Loucy (cell line): Measurements from ENCODE around the gene FAM107B.

Source experiments
- H2AFZ ChIP-seq: fragments of 200-600 bp; sonication (generic); 2 replicates; pipeline ENCODE4 v1.6.0; 2016; ENCODE audit warnings: antibody characterized with exemption, mild to moderate bottlenecking, low read length, moderate library complexity
- H3F3A ChIP-seq: fragments of 200-600 bp; 2 replicates; pipeline ENCODE4 v1.6.0; 2016; ENCODE audit warnings: antibody characterized with exemption, low read depth, mild to moderate bottlenecking
- H3K27me3 ChIP-seq: fragments of 200-600 bp; sonication (generic); 2 replicates; pipeline ENCODE4 v1.6.1; 2014; ENCODE audit warnings: low read length, mild to moderate bottlenecking; ENCODE audit not compliant: insufficient read depth, poor library complexity, severe bottlenecking
- H3K36me3 ChIP-seq: fragments of 200-600 bp; sonication (generic); 2 replicates; pipeline ENCODE4 v1.6.1; 2016; ENCODE audit warnings: low read length; ENCODE audit not compliant: insufficient read depth
- H3K4me1 ChIP-seq: fragments of 200-600 bp; sonication (generic); 2 replicates; pipeline ENCODE4 v1.5.1; 2014; ENCODE audit warnings: low read length, mild to moderate bottlenecking; ENCODE audit not compliant: insufficient read depth, poor library complexity, severe bottlenecking
- H3K4me2 ChIP-seq: fragments of 200-600 bp; sonication (generic); 2 replicates; pipeline ENCODE4 v1.6.0; 2014; ENCODE audit warnings: antibody characterized with exemption, low read length, low read depth, mild to moderate bottlenecking; ENCODE audit not compliant: poor library complexity, severe bottlenecking
- H3K4me3 ChIP-seq: fragments of 200-600 bp; sonication (generic); 2 replicates; pipeline ENCODE4 v1.5.1; 2014; ENCODE audit warnings: low read length, mild to moderate bottlenecking, mixed read lengths; ENCODE audit not compliant: poor library complexity, severe bottlenecking
- H3K79me2 ChIP-seq: fragments of 200-600 bp; sonication (generic); 2 replicates; pipeline ENCODE4 v1.6.1; 2014; ENCODE audit warnings: low read length; ENCODE audit not compliant: insufficient read depth
- H3K9ac ChIP-seq: fragments of 200-600 bp; sonication (generic); 2 replicates; pipeline ENCODE4 v1.6.0; 2014; ENCODE audit warnings: mild to moderate bottlenecking, low read depth, low read length, moderate library complexity; ENCODE audit not compliant: poor library complexity, severe bottlenecking
- H3K9me2 ChIP-seq: fragments of 200-600 bp; sonication (generic); replicated peaks from 2 replicates; pipeline ENCODE4 v1.6.1; 2016; ENCODE audit warnings: low read depth, low read length, mixed read lengths
- H3K9me3 ChIP-seq: fragments of 200-600 bp; sonication (generic); 2 replicates; pipeline ENCODE4 v1.6.1; 2014; ENCODE audit warnings: mild to moderate bottlenecking, antibody characterized with exemption, low read length, low read depth; ENCODE audit not compliant: insufficient read depth
- H4K20me1 ChIP-seq: fragments of 200-600 bp; sonication (generic); 2 replicates; pipeline ENCODE4 v1.6.0; 2014; ENCODE audit warnings: antibody characterized with exemption, low read length, mild to moderate bottlenecking; ENCODE audit not compliant: insufficient read depth, poor library complexity, severe bottlenecking
- EZH2phosphoT487 ChIP-seq: fragments of 200-600 bp; IDR thresholded peaks from 2 replicates; pipeline ENCODE4 v1.6.1; 2018; ENCODE audit warnings: antibody characterized with exemption, mild to moderate bottlenecking, moderate library complexity, borderline replicate concordance
- TF ChIP-seq, protein P1 (sequence below): fragments of 200-600 bp; sonication (generic); conservative IDR thresholded peaks from 2 replicates; pipeline ENCODE4 v1.5.1; 2014; ENCODE audit warnings: mild to moderate bottlenecking, antibody characterized with exemption, low read length

FAM107B gene

DNA sequence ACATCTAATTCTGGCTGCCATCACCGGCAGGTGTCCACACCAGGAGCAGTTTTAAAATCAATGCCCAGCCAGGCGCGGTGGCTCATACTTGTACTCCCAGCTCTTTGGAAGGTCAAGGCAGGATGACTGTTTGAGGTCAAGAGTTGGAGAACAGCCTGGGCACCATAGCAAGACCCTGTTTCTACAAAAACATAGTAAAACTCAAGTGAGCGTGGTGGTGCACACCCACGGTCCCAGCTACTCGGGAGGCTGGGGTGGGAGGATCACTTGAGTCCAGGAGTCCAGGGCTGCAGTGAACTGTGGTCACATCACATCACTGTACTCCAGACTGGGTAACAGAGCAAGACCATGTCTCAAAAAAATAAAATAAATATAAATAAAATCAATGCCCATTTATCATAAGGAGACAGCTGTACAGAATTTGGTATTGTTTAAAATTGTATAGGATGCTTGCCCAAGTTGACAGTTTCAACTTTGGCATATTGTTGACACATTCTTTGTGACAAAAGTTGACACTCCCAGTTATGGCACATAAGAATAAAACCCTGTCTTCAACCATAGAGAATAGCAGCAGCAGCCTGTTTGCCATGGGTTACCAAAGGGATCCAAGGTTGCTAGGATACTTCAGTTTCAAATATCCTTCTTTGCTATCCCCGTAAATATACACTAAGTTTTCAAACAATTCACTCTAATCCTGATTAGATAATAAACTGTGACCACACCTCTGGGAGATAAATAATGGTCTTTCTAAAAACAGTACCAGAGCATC lies 193.0 kb downstream of the FAM107B start:
- Histone ChIP-seq H3K4me2 (no peak overlapping the region), H3F3A (no peaks in the 10 kb centered on the region), H3K79me2 (peaks cover 73% of the 10 kb centered on the region), H3K36me3 (peaks cover 5% of the 10 kb centered on the region; the same call in 1 of the 2 replicates), H3K9me2 (no peaks in the 10 kb centered on the region), H2AFZ (no peak overlapping the region), H3K9ac (no peak overlapping the region), H3K4me3 (no peak overlapping the region), H3K27me3 (no peaks in the 10 kb centered on the region), H4K20me1 (no peaks in the 10 kb centered on the region), H3K4me1 (peaks cover 21% of the 10 kb centered on the region), H3K9me3 (no peaks in the 10 kb centered on the region)
- no peak for TF ChIP-seq EZH2phosphoT487
- TF ChIP-seq, protein P1, sequence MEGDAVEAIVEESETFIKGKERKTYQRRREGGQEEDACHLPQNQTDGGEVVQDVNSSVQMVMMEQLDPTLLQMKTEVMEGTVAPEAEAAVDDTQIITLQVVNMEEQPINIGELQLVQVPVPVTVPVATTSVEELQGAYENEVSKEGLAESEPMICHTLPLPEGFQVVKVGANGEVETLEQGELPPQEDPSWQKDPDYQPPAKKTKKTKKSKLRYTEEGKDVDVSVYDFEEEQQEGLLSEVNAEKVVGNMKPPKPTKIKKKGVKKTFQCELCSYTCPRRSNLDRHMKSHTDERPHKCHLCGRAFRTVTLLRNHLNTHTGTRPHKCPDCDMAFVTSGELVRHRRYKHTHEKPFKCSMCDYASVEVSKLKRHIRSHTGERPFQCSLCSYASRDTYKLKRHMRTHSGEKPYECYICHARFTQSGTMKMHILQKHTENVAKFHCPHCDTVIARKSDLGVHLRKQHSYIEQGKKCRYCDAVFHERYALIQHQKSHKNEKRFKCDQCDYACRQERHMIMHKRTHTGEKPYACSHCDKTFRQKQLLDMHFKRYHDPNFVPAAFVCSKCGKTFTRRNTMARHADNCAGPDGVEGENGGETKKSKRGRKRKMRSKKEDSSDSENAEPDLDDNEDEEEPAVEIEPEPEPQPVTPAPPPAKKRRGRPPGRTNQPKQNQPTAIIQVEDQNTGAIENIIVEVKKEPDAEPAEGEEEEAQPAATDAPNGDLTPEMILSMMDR = no peak

DNA sequence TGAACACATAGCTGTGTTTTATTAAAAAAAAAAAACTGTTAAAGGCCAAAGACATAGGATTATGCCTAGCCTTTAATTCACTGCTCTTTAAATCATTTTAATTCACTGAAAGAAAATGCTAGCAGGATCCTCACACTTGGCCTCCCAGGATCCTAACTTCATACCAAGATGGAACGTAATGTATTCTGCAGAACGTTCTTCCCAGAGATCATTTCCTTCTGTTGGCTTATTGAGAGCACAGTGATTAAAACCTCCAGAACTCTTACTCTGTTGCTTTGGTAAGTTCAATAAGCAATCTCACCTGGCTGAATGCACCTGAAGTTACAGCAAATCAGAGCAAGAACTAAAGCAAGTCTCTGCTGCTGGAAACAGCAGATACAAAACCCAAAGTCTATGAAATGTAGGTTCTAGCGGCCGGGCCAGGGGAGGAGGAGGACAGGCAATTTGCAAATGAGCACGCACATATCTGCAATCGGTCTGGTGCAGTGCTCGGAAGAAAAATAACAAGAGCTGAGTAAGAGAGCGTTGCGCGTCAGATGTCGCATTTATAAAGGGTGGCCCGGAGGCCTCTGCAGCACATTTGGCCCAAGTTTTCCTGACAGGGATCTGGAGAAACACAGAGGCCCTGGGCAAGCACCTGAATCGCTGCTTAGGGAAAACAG lies 193.9 kb downstream of the FAM107B start:
- no peaks in the 10 kb centered on the region for H4K20me1 ChIP-seq

DNA sequence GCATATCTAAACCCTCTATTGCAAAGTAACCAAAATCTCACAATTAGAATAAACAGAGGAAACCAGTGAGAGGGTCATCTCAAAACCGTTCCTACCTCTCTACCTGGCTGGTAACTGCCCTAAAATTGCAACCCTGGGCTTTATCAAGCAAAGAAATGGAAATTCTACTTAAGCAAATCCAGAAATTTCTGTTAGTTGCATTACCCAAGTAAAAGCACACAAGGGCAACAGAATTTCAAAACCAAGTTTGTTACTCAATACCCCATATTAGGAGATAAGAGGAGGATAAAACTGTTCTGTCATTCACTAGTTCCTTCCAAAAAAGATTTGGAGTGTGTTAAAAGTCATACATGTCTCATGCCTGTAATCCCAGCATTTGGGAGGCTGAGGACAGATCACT lies 195.3 kb downstream of the FAM107B start:
- H3K27me3 ChIP-seq = no peaks in the 10 kb centered on the region
- peaks cover 5% of the 10 kb centered on the region; the same call in 1 of the 2 replicates for H3K36me3 ChIP-seq
- H3K4me3 ChIP-seq = no peak overlapping the region
- peaks cover 70% of the 10 kb centered on the region for H3K79me2 ChIP-seq
- H3K9me3 ChIP-seq = no peaks in the 10 kb centered on the region
- H3K4me1 ChIP-seq = no peaks in the 10 kb centered on the region
- H3K9ac ChIP-seq = no peak overlapping the region
- TF ChIP-seq, protein P1 = no peak
- no peaks in the 10 kb centered on the region for H3F3A ChIP-seq
- no peaks in the 10 kb centered on the region for H4K20me1 ChIP-seq
- no peaks in the 10 kb centered on the region for H3K9me2 ChIP-seq
- H2AFZ ChIP-seq = no peak overlapping the region
- H3K4me2 ChIP-seq = no peak overlapping the region

More for the DNA sequence above, 193.9 kb downstream of the FAM107B start:
- Histone ChIP-seq H3F3A (no peaks in the 10 kb centered on the region), H3K4me2 (no peak overlapping the region), H3K9me3 (no peaks in the 10 kb centered on the region), H2AFZ (no peak overlapping the region), H3K9ac (no peak overlapping the region), H3K27me3 (no peaks in the 10 kb centered on the region), H3K4me1 (peaks cover 12% of the 10 kb centered on the region), H3K36me3 (peaks cover 5% of the 10 kb centered on the region; the same call in 1 of the 2 replicates), H3K79me2 (peaks cover 72% of the 10 kb centered on the region), H3K9me2 (no peaks in the 10 kb centered on the region), H3K4me3 (no peak overlapping the region)
- TF ChIP-seq EZH2phosphoT487 = no peak
- TF ChIP-seq, protein P1 = no peak
